Kidney (tissue), 14 donors: ENCODE results near the gene DDX54. TPM values are rescaled to one million over a fixed set of nuclear protein-coding genes. Genes with fewer than 3 reads are reported as not detected.

ENCODE experiments used
- DNase-seq, 5 donors: peaks; one replicate each; pipeline ENCODE4 v3.0.0-alpha.2; 2013 to 2020
- FAIRE-seq: peaks from 2 replicates; lab custom pipeline; 2012; peaks lifted over from hg19 to GRCh38; lab: Jason Lieb, UNC
- H3K27ac ChIP-seq, 2 donors: one replicate each; pipeline ENCODE4 v1.7.0; 2013; ENCODE audit warnings: low read depth in 2 of 2, low read length in 2 of 2, inconsistent platforms in 1 of 2
- H3K27me3 ChIP-seq: one replicate; pipeline ENCODE4 v1.7.1; 2013; ENCODE audit warnings: low read length, inconsistent platforms; ENCODE audit not compliant: control insufficient read depth, insufficient read depth
- H3K36me3 ChIP-seq, 3 donors: one replicate each; pipeline versions ENCODE4 v1.7.0 to v1.7.1; 2013; ENCODE audit warnings: low read length in 3 of 3, control low read depth in 1 of 3, inconsistent platforms in 1 of 3; ENCODE audit not compliant: insufficient read depth in 3 of 3, control insufficient read depth in 2 of 3
- H3K4me1 ChIP-seq, 3 donors: one replicate each; pipeline versions ENCODE4 v1.7.0 to v1.7.1; 2013; ENCODE audit warnings: low read length in 3 of 3, inconsistent platforms in 1 of 3, low read depth in 1 of 3; ENCODE audit not compliant: control insufficient read depth in 2 of 3, insufficient read depth in 2 of 3
- H3K4me3 ChIP-seq, 3 donors: one replicate each; pipeline versions ENCODE4 v1.7.0 to v1.8.1; 2013; ENCODE audit warnings: low read length in 3 of 3, control low read depth in 1 of 3, inconsistent platforms in 1 of 3
- H3K9ac ChIP-seq, 3 donors: one replicate each; pipeline versions ENCODE4 v1.7.0 to v1.7.1; 2013; ENCODE audit warnings: low read length in 3 of 3, control low read depth in 1 of 3, inconsistent platforms in 1 of 3
- H3K9me3 ChIP-seq, 3 donors: one replicate each; pipeline versions ENCODE4 v1.7.0 to v1.7.1; 2013; ENCODE audit warnings: low read length in 3 of 3, control low read depth in 1 of 3, inconsistent platforms in 1 of 3; ENCODE audit not compliant: control insufficient read depth in 2 of 3, insufficient read depth in 1 of 3
- intact Hi-C: fragments of 100-400 bp; cut with DNase I; formaldehyde crosslinking; loops from one replicate; pipeline ENCODE4 v1.11.1; 2022
- microRNA-seq: library from miRNA; unstranded; fragments of <30 nt; microRNA quantifications from one replicate; pipeline ENCODE4 v1.2.0, GENCODE V29; 2020
- polyA plus RNA-seq: library from polyadenylated mRNA; stranded (reverse); fragments of 350-450 nt; fragmentation: Illumina TruSeq; extraction: RNeasy Lipid Tissue Mini Kit (QIAGEN cat#74804); gene quantifications from one replicate; pipeline ENCODE4 v1.2.3, GENCODE V29; 2014; ENCODE audit warnings: low read depth, low replicate concordance; ENCODE audit not compliant: insufficient read depth
- total RNA-seq: library from RNA; stranded (reverse); fragmentation: NEBNext Ultra II Directional; extraction: Animal tissue kit (Norgen Biotek cat#: 25700); gene quantifications from one replicate; pipeline ENCODE4 v1.2.1, GENCODE V29; 2021
- TF ChIP-seq, protein P1 (sequence below): IDR thresholded peaks from 3 replicates; pipeline ENCODE4 v1.5.1; 2012; ENCODE audit warnings: mild to moderate bottlenecking, moderate library complexity, borderline replicate concordance; ENCODE audit not compliant: insufficient read depth; ENCODE audit errors: extremely low read depth
- donor health status: control.
- donor health status: control.
- donor health status: control.
- donor health status: control.
- donor health status: control.
- donor health status: DM: yes; HTN: yes; CAD: no.
- donor health status: Normal renal cell carcinoma (clear cell type).

DDX54 gene
- total and polyA plus RNA-seq, 2 donors from 2014 or later: 55.4 to 62.0 TPM

DNA sequence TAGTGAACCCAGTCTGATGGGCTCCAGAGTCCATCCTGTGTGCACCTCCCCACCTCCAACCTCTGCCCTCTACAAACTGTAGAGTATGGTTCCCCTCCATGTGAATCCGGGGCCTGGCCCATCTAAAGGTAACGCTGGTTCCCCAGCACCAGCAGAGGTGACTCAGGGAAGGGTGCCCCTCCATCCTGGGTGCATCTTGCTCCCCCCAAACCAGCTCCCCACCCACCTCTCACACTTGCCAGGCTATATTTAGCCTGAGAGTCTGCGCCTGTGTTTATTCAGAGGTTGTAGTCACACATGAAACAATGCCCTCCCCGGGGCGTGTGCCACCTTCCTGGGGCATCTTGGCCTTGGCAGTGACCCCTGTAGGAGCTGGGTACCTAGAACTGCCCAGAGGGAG is 75.9 kb downstream of the DDX54 start:
- TF ChIP-seq, protein P1, sequence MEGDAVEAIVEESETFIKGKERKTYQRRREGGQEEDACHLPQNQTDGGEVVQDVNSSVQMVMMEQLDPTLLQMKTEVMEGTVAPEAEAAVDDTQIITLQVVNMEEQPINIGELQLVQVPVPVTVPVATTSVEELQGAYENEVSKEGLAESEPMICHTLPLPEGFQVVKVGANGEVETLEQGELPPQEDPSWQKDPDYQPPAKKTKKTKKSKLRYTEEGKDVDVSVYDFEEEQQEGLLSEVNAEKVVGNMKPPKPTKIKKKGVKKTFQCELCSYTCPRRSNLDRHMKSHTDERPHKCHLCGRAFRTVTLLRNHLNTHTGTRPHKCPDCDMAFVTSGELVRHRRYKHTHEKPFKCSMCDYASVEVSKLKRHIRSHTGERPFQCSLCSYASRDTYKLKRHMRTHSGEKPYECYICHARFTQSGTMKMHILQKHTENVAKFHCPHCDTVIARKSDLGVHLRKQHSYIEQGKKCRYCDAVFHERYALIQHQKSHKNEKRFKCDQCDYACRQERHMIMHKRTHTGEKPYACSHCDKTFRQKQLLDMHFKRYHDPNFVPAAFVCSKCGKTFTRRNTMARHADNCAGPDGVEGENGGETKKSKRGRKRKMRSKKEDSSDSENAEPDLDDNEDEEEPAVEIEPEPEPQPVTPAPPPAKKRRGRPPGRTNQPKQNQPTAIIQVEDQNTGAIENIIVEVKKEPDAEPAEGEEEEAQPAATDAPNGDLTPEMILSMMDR: no peak
- H3K27me3 ChIP-seq: no peaks in the 10 kb centered on the region
- DNase-seq (peak in 1 of 5 donors; percentile 33), FAIRE-seq (no peak)
- no peaks in the 10 kb centered on the region for H3K36me3 ChIP-seq
- no peak overlapping the region for H3K9ac ChIP-seq
- intact Hi-C loops: no loop called here
- H3K4me1 ChIP-seq: no peaks in the 10 kb centered on the region
- no peak overlapping the region for H3K4me3 ChIP-seq
- H3K9me3 ChIP-seq: no peaks in the 10 kb centered on the region
- no peak overlapping the region for H3K27ac ChIP-seq

DNA sequence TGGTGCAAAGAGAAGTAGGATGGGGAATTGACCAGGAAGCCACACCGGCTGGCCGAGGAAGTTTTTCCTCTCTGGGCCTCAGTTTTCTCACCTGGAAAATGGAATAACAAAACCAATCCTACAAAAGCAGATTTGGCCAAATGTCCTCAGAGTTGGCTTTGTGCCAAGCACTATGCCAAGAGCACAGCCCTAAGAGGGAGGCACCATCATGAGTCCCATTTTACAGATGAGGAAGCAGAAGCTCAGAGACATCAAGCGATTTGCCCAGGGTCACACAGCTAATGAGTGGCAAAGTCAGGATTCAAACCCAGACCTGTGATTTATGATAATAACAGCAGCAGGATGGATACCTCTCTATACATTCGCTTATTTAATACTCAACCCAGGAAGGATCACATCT is 77.0 kb downstream of the DDX54 start:
- H3K27me3 ChIP-seq: no peaks in the 10 kb centered on the region
- H3K9me3 ChIP-seq: no peaks in the 10 kb centered on the region
- no peak overlapping the region for H3K27ac ChIP-seq
- FAIRE-seq (no peak), DNase-seq (no peak)
- H3K4me3 ChIP-seq: no peak overlapping the region
- peaks cover 0 to 2% (median 0%) of the 10 kb centered on the region in 3 donors for H3K4me1 ChIP-seq
- no peak overlapping the region for H3K9ac ChIP-seq
- TF ChIP-seq, protein P1: no peak
- intact Hi-C loops: no loop called here
- no peaks in the 10 kb centered on the region for H3K36me3 ChIP-seq

Small RNAs within 50 kb of the gene (microRNA-seq; reads per million reads assigned to microRNA genes)
- gene MIR7106: not detected

Other genes with a start within 250 kb of the DDX54 start
- gene OAS3, start 247.0 kb downstream of the DDX54 start, total RNA-seq: 15.6 TPM
- 2.5 TPM for gene OAS3, start 247.0 kb downstream of the DDX54 start, polyA plus RNA-seq
- 11.7 TPM for gene OAS2, start 207.0 kb downstream of the DDX54 start, total RNA-seq
- 5.0 TPM for gene OAS2, start 207.0 kb downstream of the DDX54 start, polyA plus RNA-seq
- 4.9 TPM for gene DTX1, start 128.7 kb downstream of the DDX54 start, total RNA-seq
- 7.3 TPM for gene DTX1, start 128.7 kb downstream of the DDX54 start, polyA plus RNA-seq
- 58.3 TPM for gene RASAL1, start 49.7 kb downstream of the DDX54 start, total RNA-seq
- gene RASAL1, start 49.7 kb downstream of the DDX54 start, polyA plus RNA-seq: 23.5 TPM
- gene CFAP73, start 35.8 kb downstream of the DDX54 start, total RNA-seq: 2.4 TPM
- 0.52 TPM for gene CFAP73, start 35.8 kb downstream of the DDX54 start, polyA plus RNA-seq
- gene RITA1, start 243 bp upstream of the DDX54 start, total RNA-seq: 14.6 TPM
- 31.6 TPM for gene RITA1, start 243 bp upstream of the DDX54 start, polyA plus RNA-seq
- 93.3 TPM for gene TPCN1, start 36.0 kb upstream of the DDX54 start, total RNA-seq
- 38.4 TPM for gene TPCN1, start 36.0 kb upstream of the DDX54 start, polyA plus RNA-seq
- gene SLC8B1, start 149.6 kb upstream of the DDX54 start, total RNA-seq: 61.5 TPM
- 18.6 TPM for gene SLC8B1, start 149.6 kb upstream of the DDX54 start, polyA plus RNA-seq
- 37.9 TPM for gene PLBD2, start 173.1 kb upstream of the DDX54 start, total RNA-seq
- gene PLBD2, start 173.1 kb upstream of the DDX54 start, polyA plus RNA-seq: 12.1 TPM
- gene SDS, start 218.4 kb upstream of the DDX54 start, total RNA-seq: 1.0 TPM
- gene SDS, start 218.4 kb upstream of the DDX54 start, polyA plus RNA-seq: not detected
- 22.8 TPM for gene SDSL, start 236.9 kb upstream of the DDX54 start, total RNA-seq
- 116 TPM for gene SDSL, start 236.9 kb upstream of the DDX54 start, polyA plus RNA-seq